Activated gamma-delta T cell treated with anti-CD3 and anti-CD28 coated beads, Interleukin-2, amount 50 U/mL, for 16 hours (primary cell): Measurements from ENCODE around the gene SERINC1.
"Not testable (repeated sequence)": the region's sequence is repeated elsewhere in the genome, so short reads cannot be mapped to it uniquely, and the experiment has no call there.

ENCODE experiments used
- DNase-seq: peaks from one replicate; pipeline ENCODE4 v3.0.0-alpha.2; 2020; ENCODE audit warnings: low read depth

The SERINC1 gene

DNA sequence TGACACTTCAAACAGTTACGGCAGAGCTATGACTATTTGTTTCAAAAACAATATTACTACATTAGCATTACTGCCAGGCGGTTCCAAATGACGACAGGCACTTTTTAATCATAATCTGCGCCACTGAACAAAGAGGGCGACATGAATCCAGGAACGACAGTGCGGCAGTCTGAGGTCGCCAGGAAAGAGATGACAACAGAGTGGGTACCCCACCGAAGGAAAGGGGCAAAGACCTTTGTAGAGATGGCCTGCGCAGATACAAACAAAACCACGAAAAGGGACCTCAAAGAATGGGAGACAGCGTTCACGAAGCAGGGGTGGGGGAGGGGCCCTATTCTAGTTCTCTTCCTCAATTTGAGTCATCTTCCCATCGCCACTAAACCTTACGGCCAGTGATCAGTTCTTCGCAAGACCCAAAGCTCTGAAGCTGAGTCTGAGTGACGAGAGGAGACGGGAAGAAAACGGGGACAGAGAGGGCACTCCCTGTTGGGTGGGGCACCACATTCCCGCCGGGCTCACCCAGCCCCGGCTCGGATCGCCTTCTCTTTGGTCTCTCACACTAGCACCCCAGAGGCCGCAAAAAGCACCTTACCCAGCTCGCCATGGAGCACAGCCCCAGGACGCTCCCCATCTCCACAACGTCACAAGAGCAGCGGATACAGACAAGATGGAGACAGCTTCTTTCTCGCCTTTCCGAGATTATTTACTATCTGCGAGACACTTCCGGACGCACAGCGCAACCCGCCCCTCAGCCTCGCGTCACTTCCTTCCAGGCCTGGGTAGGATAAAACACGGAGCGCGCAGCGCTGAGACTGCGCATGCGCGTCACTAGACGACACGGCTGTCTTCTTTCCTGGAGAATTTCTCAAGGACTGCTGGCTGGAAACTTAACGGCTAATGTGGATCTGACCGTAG is at the start of gene SERINC1:
TSS of gene SERINC1 (minus strand) at position 701 of the 915 bp plus-strand sequence. CDS start at position 631, 70 bp downstream.
- DNase-seq, result peak; percentile 85

DNA sequence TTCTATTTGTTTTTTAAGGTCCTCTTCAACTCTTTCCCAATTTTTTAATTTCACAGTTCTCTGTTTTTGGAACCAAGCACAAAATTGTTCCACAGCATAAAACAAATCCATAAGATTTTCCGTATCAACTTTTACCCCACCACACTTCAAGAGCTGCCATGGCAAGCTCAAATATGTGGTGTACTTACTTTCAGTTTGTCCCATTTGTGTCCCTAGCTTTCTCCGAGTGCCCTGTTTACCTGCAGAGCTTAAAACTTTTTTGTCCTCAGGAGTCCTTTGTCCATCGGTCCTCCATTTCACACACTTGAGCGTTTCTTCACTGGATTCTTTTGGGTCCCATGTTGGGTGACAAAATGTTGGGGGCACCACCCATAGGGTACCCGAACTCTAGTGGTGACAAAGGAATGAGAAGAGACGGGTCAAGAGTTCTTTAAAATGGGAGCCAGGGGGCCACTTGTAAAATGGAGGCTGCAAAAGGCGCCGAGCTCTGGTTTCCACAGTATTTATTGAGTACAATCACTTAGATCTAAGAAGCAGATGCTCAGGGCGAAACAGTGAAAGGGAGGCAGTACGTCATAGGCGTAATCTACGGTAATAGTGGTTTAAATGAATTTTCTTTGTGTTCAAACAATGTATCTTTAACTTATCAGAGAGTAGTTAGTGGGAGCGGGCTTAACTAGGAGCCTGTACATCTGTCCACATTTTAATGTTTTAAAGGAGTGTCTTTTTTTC is 39.8 kb upstream of the SERINC1 start:
- no peak for DNase-seq

DNA sequence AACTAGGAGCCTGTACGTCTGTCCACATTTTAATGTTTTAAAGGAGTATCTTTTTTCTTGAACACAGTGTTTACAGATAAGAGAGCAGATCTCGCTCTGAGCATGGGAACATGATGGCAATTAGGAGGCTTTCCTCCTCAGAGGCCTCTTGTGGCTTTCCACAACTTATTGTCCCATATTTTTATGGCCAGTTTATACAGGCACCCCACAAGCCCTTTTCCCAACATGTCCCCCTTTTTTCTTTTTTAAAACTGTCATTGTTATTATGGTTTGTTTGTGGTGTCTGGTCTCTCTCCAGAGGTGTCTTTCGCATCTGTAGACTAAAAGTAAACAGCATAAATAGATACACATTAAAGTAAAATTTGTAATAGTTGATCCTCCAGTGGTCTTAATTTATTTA is 33.6 kb upstream of the SERINC1 start:
- not testable (repeated sequence) for DNase-seq

DNA sequence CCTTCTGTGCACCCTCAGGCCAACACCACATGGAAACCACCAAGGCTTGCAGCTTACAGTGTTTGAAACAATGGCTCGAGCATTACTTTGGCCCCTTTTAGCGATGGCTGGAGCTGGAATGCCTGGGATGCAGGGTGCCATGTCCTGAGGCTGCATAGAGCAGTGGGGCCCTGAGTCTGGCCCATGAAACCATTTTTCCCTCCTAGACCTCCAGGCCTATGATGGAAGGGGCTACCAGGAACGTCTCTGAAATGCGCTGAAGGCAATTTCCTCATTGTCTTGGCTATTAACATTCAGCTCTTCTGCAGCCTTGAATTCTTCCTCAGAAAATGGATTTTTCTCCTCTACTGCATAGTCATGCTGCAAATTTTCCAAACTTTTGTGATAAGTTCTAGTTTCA is 29.9 kb upstream of the SERINC1 start:
- DNase-seq, result no peak

DNA sequence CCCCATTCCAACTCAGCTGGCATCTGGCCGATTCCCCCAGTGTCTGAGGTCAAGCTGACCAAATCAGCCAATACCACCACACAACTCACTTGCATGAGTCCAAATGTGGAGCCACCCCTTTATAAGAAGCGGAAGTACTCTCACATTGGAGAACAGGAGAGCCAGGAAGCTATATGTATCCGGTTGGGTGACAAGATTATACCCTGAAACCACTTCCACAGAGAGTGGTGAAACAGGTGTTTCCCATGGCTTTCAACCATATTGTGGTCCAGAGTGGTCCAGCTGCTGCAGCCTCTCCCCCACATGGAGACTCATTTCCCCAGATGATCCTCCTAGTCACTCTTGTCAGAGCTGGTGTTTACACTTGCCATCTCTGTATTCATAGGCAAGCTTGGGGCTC is 24.0 kb upstream of the SERINC1 start:
- no peak for DNase-seq

DNA sequence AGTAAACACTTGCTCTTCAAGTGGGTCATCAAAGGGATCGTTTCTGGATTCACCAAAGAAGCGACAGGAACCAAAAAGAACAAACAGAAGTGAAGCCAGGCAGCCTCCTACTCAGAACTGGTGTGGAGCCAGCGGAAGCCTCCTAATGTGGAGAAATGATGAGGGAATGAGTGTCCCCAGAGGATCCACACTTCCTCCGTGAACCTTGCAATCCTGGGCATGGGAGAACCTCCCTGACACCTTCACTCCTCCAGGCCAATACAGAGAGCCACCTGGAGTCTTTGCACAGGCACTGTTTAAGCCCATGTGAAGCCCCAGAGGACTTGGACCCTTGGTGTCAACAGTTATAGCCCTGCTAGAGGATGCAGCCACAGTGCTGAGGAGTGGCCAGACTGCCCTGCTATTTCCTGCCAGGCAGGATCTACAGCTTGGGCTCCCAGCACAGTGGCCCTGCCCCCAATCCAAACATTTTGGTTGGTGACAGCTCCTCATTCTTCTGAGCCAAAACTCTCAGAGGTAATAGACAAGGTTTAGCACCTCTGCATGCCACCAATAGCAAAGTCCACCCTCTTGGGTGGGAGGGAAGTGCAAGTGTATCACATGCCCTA is 23.2 kb upstream of the SERINC1 start:
- no peak for DNase-seq

DNA sequence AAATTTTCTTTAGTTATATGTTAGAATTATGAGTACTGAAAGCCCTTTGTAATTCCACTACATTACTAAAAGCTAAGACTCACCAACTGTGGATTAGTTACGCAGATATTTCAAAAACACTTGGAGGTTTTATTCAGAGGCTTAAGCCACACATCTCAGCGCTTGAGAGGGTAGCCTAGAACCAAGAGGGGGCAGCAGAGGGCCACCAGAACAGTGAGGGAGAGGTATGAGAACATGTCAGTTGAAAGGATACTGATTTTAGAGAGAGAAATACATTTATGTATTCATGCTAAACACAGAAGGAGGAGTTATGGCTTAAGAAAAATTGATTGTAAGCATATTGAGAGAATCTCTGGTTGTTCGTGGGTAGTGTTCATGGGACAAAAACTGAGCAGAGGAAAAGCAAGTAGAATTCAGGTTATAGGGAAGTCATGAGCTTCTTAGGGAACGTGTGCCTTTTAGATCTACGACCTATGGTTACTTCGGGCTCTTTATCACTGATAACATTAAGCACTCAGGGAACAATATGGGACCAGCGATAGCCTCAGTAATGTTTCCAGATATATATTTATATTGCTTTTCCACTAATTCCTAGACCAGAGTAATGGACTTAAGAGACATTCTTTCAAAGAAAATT is 20.4 kb upstream of the SERINC1 start:
- peak; percentile 49 for DNase-seq

DNA sequence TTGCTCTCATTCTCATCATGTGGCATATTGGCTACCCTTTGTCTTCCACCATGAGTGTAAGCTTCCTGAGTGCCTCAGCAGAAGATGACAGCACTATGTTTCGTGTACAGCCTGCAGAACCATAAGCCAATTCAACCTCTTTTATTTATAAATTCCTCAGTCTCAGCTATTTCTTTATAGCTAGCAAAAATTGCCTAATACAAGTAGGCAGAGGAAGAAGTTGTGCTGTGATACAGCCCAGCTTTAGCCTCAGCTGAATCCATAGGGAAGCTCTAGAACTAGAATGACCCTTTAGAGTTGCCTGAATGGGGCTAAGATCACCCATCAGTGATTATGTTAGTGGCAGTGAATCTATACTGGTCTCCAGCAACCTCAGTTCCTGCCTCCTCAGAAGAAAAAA is 19.0 kb upstream of the SERINC1 start:
- no peak for DNase-seq

DNA sequence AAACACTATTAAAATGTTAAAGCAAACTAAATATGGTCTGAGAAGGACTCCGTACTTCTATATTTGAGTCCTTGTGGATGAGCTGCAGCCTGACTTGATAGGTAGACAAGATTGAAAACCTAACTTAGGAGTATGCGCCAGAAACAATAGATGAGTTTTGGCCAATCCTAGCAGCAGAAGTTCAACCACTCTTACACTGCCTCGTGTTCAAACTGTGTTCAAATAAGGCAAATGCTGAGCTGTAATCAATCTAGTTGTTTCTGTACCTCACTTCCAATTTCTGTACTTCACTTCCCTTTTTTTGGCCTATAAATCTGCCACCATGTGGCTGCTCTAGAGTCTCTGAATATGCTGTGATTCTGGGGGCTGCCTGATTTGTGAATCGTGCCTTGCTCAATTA is 13.2 kb upstream of the SERINC1 start:
- DNase-seq, result no peak

DNA sequence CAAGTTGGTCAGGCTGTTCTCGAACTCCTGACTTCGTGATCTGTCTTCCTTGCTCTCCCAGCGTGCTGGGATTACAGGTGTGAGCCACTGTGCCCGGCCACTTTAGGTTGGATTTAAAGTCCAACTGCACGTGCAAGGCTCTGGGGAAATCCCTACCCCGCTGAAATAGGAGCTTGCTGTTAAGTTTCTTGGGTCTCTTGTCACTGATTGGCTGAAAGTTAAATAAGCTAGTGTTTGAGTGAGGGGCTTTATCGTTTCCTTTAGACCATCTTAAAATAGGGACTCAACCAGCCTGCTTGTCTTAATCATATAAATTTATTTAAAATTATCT is 11.1 kb upstream of the SERINC1 start:
- DNase-seq, result no peak

DNA sequence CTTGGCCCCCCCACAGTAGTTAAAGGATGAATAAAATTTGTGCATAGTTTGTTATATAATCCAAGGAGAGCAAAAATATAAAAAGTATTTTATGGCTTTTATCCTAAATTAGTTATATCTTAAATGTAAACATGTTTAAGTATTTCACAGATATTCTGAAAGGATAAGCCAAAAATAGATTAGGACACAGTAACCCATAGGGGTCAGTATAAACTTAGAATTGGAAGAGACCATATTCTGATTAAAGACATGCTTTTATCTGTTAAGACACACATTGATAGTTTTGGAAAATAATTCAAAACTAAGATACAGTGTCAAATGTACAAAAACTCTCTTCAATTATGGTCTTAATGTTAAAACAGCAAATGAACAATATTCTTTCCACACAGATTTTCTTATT is 4.5 kb upstream of the SERINC1 start:
- DNase-seq, result no peak

DNA sequence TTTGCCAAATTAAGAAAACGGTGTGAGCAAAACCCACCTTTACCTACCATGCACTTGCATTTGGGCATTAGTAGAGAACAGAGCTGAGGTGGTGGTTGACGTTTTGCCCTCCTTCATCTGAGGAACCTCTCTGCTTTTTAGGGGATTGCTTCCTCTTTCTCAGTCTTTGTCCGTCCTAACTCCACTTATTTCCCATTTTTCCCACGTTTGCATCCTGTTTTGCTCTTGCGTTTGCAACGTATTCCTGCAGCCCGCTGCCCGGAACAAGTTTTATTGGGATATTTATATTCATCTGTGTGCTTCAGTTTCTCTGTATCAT is 374 bp upstream of the SERINC1 start:
- no peak for DNase-seq

DNA sequence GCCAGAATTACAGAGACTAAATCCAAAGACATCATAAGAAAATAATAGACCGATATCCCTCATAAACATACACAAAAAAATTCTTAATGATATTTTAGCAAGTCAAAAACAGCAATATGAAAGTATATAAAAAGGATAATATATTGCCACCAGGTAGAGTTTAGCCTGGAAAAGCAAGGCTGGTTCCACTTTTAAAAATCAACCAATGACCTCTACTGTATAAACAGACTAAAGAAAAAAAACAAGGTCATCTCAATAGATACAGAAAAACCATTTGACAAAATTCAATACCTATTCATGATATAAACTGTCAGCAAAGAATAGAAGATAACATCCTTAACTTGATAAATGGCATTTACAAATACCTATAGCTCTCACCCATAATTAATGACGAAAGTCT is 9.7 kb downstream of the SERINC1 start:
- no peak for DNase-seq

DNA sequence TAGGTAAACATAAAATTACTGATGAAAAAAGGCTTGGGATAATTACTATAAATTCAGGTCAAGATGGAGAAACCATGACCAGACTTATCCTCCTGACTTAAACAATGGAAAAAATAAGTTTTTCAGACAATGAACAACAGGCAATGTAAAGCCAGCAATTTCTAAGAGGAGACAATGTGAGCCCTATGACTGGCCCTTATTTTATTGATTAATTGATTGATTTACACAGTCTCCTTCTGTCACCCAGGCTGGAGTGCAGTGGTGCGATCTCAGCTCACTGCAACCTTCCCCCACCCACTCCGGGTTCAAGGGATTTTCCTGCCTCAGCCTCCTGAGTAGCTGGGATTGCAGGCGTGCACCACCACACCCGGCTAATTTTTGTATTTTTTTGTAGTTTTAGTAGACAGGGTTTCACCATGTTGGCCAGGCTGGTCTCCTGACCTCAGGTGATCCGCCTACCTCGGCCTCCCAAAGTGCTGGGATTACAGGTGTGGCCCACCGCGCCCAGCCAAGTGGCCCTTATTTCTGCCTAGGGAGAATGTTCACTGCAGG is 11.7 kb downstream of the SERINC1 start:
- not testable (repeated sequence) for DNase-seq

DNA sequence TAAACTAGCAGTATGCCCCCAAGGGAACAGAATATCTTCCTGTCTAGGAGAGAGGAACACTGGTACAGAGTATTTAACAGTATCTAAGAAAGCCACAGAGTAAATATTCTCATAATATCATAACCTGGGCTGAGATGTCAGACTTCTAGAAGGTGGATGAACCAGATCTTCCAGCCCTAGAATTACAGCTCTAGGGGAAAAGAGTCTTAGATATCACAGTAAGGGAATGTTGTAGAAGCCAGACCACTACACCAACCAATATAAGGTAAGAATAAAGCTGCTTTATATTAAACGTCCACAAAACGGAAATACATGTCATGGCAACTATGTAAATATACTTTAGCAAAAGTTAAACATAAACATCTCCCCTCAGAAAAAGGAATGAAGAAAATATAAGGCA is 12.4 kb downstream of the SERINC1 start:
- no peak for DNase-seq

DNA sequence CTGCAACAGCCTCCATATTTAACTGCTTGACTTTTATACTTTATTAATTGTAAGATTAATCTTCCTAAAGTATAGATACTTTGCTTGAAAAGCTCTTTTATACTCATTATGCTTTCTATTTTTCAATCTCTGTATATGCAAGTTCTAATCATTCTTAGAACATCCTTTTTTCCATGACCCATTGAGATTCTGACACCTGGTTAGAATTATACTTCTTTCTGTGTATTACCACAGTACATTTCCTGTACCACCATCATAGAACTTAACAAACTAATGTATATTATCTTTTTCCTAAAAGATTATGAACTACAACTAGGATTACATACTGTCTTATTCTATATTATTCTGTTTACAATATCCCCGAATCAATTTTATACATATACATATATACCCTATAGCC is 13.5 kb downstream of the SERINC1 start:
- DNase-seq, result no peak

DNA sequence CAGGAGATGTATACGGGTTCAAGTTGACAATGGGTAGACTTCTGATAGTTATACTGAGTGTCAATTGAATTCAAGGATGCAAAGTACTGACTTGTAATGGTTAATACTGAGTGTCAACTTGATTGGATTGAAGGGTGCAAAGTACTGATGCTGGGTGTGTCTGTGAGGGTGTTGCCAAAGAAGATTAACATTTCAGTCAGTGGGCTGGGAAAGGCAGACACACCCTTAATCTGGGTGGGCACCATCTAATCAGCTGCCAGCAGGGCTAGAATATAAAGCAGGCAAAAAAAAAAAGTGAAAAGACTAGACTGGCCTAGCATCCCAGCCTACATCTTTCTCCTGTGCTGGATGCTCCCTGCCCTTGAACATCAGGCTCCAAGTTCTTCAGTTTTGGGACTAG is 16.5 kb downstream of the SERINC1 start:
- not testable (repeated sequence) for DNase-seq

DNA sequence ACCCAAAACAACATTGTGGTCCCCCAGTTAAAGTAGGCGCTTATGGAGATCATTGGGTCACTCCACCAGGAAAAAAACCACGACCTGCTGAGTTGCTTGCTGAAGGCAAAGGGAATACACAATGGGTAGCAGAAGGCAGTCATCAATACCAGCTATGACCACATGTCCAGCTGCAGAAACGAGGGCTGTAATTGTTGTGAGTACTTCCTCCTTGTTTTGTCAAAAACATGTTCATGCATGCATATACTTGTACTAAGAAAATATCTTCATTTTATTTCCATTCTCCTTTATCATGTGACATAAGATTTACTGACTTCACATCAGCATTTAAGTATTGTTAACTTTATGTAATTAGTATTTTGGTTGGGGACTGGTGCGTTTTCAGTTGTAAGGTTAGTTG is 16.9 kb downstream of the SERINC1 start:
- DNase-seq, result no peak

DNA sequence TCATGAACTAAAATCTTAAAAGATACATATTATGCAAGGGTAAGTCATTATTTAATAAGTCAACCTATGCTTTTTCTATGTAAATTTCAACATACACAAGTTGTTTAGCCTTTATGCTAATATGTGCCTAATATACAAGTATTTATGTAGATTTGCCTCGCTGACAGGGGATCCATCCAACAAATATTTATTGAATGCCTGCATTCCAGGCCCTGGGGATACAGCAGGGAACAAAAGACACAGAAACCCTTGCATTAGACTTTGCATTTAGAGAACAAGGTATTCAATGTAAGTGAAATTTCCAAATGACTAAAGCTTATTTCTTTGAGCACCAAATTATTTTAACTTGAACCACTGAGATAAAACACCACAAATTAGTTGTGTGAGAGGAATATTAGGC is 19.1 kb downstream of the SERINC1 start:
- no peak for DNase-seq

DNA sequence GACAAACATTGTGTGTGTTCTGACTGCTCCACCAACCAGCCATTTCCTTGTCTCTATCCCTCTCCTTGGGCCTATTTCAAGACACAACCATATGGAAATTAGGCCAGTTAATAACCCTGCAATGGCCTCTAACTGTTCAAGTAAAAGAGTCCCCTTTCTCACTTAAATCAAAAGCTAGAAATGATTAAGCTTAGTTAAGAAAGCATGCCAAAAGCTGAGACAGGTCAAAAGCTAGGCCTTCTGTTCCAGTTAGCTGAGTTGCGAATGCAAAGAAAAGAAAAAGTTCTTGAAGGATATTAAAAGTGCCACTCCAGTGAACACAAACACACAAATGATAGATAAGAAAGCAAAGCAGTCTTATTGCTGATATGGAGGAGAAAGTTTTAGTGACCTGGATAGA is 22.5 kb downstream of the SERINC1 start:
- DNase-seq, result no peak

DNA sequence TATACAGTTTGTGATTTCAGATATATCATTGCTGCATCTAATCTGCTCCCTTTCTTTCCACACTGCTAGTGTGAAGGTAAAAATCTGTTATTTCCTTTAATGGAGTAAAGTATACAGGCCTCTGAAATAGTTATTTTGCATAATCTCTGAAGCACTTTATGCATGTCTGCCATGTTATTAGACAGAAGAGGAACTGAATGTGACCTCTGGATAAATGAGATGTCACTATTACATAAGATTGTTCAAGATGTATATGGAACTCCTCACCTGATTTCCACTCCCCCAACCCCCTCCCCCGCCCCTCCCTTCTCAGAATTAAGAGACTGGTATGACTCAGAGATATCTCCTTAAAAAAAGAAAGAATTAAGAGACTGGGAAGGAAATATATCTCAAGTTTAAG is 26.3 kb downstream of the SERINC1 start:
- DNase-seq, result no peak

DNA sequence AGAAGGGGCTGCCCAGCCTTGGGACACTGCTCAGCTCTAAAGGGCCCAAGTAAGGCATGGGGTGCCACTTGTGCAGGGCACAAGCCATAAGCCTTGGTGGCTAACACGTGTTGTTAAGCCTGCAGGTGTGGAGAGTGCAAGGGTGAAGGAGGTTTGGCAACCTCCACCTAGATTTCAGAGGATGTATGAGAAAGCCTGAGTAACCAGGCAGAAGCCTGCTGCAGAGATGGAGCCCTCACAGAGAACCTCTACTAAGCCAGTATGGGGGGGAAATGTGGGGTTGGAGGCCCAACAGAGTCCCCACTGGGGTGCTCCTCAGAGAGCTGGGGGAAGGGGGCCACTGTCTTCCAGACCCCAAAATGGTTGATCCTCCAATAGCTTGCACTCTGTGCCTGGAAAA is 32.6 kb downstream of the SERINC1 start:
- no peak for DNase-seq
